ENCODE measurements around the gene TRERF1.

DNA sequence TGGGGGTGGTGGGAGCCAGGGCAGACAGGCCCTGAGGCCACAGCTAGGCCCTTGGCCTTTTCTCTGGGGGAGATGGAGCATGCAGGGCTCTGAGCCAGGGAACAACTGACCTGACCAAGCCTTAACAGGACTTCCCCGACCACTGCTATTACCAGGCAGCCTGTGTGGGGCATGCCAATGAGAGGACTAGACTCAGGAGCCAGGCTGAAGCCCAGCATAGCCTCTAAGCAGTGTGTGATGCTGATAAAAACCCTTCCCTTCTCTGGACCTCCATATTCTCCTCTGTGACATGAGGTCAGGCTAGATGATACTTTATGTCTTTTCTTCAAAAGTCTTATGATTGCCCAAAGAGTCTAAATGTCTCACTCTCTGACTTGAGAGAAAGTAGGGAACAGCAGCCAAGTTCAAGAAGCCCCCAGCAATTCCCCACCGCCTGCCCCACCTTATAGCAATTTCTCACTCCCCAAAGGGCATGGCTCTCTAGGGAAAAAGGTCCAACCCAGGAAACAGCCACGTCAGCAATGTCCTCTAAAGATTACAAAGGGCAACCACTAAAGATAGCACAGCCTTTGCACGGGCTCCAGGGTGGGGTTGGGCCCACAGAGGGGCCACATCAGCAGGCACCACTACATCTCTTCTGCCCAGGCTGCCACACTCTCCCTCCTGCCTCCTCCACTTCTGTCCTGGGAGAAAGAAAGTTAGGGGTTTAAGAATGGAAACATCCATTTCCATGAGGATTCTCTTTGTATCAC lies 71.3 kb downstream of the TRERF1 start:
- no peak for TF ChIP-seq YY1 (IDR thresholded peaks at IDR 0.05; ENCODE audit: low read depth)
- no peak for TF ChIP-seq EZH2phosphoT487 (IDR thresholded peaks at IDR 0.05; ENCODE audit: borderline replicate concordance, low read depth)
- TF ChIP-seq, protein P1, sequence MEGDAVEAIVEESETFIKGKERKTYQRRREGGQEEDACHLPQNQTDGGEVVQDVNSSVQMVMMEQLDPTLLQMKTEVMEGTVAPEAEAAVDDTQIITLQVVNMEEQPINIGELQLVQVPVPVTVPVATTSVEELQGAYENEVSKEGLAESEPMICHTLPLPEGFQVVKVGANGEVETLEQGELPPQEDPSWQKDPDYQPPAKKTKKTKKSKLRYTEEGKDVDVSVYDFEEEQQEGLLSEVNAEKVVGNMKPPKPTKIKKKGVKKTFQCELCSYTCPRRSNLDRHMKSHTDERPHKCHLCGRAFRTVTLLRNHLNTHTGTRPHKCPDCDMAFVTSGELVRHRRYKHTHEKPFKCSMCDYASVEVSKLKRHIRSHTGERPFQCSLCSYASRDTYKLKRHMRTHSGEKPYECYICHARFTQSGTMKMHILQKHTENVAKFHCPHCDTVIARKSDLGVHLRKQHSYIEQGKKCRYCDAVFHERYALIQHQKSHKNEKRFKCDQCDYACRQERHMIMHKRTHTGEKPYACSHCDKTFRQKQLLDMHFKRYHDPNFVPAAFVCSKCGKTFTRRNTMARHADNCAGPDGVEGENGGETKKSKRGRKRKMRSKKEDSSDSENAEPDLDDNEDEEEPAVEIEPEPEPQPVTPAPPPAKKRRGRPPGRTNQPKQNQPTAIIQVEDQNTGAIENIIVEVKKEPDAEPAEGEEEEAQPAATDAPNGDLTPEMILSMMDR (IDR thresholded peaks at IDR 0.05) = no peak
- TF ChIP-seq POLR2AphosphoS5 (IDR thresholded peaks at IDR 0.05; ENCODE audit: low read depth, low read length) = no peak
- TF ChIP-seq EP300 (IDR thresholded peaks at IDR 0.05; ENCODE audit: borderline replicate concordance in 1 of 2, low read depth in 1 of 2, low read length in 1 of 2) = no peak
- no peak for TF ChIP-seq RAD21 (IDR thresholded peaks at IDR 0.05; ENCODE audit: low read length)
- no peak for TF ChIP-seq TEAD4 (IDR thresholded peaks at IDR 0.05; ENCODE audit: borderline replicate concordance, insufficient read depth)
- TF ChIP-seq, protein P2, sequence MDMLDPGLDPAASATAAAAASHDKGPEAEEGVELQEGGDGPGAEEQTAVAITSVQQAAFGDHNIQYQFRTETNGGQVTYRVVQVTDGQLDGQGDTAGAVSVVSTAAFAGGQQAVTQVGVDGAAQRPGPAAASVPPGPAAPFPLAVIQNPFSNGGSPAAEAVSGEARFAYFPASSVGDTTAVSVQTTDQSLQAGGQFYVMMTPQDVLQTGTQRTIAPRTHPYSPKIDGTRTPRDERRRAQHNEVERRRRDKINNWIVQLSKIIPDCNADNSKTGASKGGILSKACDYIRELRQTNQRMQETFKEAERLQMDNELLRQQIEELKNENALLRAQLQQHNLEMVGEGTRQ (IDR thresholded peaks at IDR 0.05; ENCODE audit: borderline replicate concordance, low read depth, low read length) = no peak
- TF ChIP-seq RFX5 (IDR thresholded peaks at IDR 0.05; ENCODE audit: low read length) = no peak

All from SK-N-SH (cell line).